H1 (cell line): ENCODE measurements around the gene IL18R1. TPM values are rescaled to one million over a fixed set of nuclear protein-coding genes. Genes with fewer than 3 reads are reported as not detected.

ENCODE experiments used
- CTCF ChIA-PET: fragments of 300-600 bp; sonication (Branson Sonifier 250); formaldehyde crosslinking; loops from one replicate; lab custom pipeline; 2021; ENCODE audit not compliant: partially characterized antibody; lab: Charles Lee
- POLR2A ChIA-PET: fragments of 300-600 bp; sonication (Branson Sonifier 250); formaldehyde crosslinking; loops from one replicate; lab custom pipeline; 2021; ENCODE audit warnings: inconsistent platforms; ENCODE audit not compliant: partially characterized antibody; lab: Charles Lee
- DNase-seq, 2 experiments: peaks; one replicate each; pipeline versions ENCODE4 v3.0.0 to v3.0.0-alpha.2; 2010 to 2022; ENCODE audit warnings: low spot score in 2 of 2, low read depth in 1 of 2, mixed read lengths in 1 of 2
- FAIRE-seq: peaks from 2 replicates; lab custom pipeline; 2011; peaks lifted over from hg19 to GRCh38; lab: Jason Lieb, UNC
- H2AFZ ChIP-seq: 2 replicates; pipeline ENCODE4 v1.8.1; 2012; ENCODE audit warnings: low read length, inconsistent platforms
- H2AK5ac ChIP-seq: 2 replicates; pipeline ENCODE4 v1.6.1; 2013; ENCODE audit warnings: low read depth, low read length
- H2BK120ac ChIP-seq: replicated peaks from 2 replicates; pipeline ENCODE3; 2013; ENCODE audit warnings: low read depth, low read length, inconsistent platforms
- H2BK12ac ChIP-seq: 2 replicates; pipeline ENCODE4 v1.6.1; 2013; ENCODE audit warnings: low read depth, low read length
- H2BK15ac ChIP-seq: 2 replicates; pipeline ENCODE4 v1.6.1; 2013; ENCODE audit warnings: low read length
- H2BK20ac ChIP-seq: 2 replicates; pipeline ENCODE4 v1.6.1; 2013; ENCODE audit warnings: low read length
- H2BK5ac ChIP-seq: 2 replicates; pipeline ENCODE4 v1.6.1; 2013; ENCODE audit warnings: low read depth, low read length
- H3K14ac ChIP-seq: 2 replicates; pipeline ENCODE4 v1.6.1; 2013; ENCODE audit warnings: inconsistent platforms; ENCODE audit not compliant: insufficient read length
- H3K18ac ChIP-seq: 2 replicates; pipeline ENCODE4 v1.6.1; 2013; ENCODE audit warnings: low read length; ENCODE audit errors: extremely low read depth
- H3K23ac ChIP-seq: 2 replicates; pipeline ENCODE4 v1.6.1; 2013; ENCODE audit warnings: inconsistent platforms; ENCODE audit not compliant: insufficient read length
- H3K23me2 ChIP-seq: 2 replicates; pipeline ENCODE4 v1.6.1; 2013; ENCODE audit warnings: low read depth, low read length
- H3K27ac ChIP-seq: 2 replicates; pipeline ENCODE4 v1.6.1; 2011; ENCODE audit warnings: low read depth, low read length, inconsistent platforms
- H3K27me3 ChIP-seq, 4 experiments: replicated peaks in 1 of 4; 1 replicate in 1 of 4; 2 replicates in 3 of 4; pipeline versions ENCODE4 v1.6.1 to v1.8.1; 2011 to 2013; ENCODE audit warnings: low read length in 3 of 4, mild to moderate bottlenecking in 3 of 4, inconsistent platforms in 2 of 4, mixed read lengths in 2 of 4, moderate library complexity in 1 of 4; ENCODE audit not compliant: control insufficient read depth in 3 of 4, insufficient read depth in 3 of 4; ENCODE audit errors: extremely low read depth in 1 of 4
- H3K36me3 ChIP-seq, 4 experiments: 2 replicates each; pipeline versions ENCODE4 v1.6.1 to v1.8.1; 2011 to 2013; ENCODE audit warnings: mild to moderate bottlenecking in 4 of 4, low read length in 3 of 4, moderate library complexity in 2 of 4, control low read depth in 1 of 4, inconsistent platforms in 1 of 4; ENCODE audit not compliant: insufficient read depth in 4 of 4, control insufficient read depth in 2 of 4
- H3K4ac ChIP-seq: replicated peaks from 2 replicates; pipeline ENCODE3; 2013; ENCODE audit warnings: low read length, low read depth, mixed read lengths, inconsistent platforms; ENCODE audit not compliant: insufficient read length
- H3K4me1 ChIP-seq, 4 experiments: replicated peaks in 1 of 4; 1 replicate in 1 of 4; 2 replicates in 3 of 4; pipeline versions ENCODE4 v1.6.1 to v1.8.1; 2011 to 2013; ENCODE audit warnings: low read length in 3 of 4, inconsistent platforms in 2 of 4, mixed read lengths in 1 of 4; ENCODE audit not compliant: insufficient read depth in 4 of 4, control insufficient read depth in 3 of 4
- H3K4me2 ChIP-seq, 2 experiments: 2 replicates each; pipeline versions ENCODE4 v1.6.1 to v1.8.1; 2011 to 2013; ENCODE audit warnings: low read depth in 2 of 2, low read length in 2 of 2, control low read depth in 1 of 2, inconsistent platforms in 1 of 2, mild to moderate bottlenecking in 1 of 2; ENCODE audit not compliant: insufficient read depth in 1 of 2
- H3K4me3 ChIP-seq, 4 experiments: fragments of 200-600, 300-600 bp in 1 of 4; sonication (generic), shearing (Covaris generic), sonication (Bioruptor Twin) in 1 of 4; 2 replicates each; pipeline versions ENCODE4 v1.5.1 to v1.8.1; 2011 to 2016; ENCODE audit warnings: low read length in 4 of 4, low read depth in 3 of 4, control low read depth in 2 of 4, inconsistent platforms in 2 of 4, mild to moderate bottlenecking in 2 of 4, mixed read lengths in 1 of 4, moderate library complexity in 1 of 4; ENCODE audit not compliant: insufficient read depth in 2 of 4; ENCODE audit errors: extremely low read depth in 1 of 4
- H3K56ac ChIP-seq: replicated peaks from 2 replicates; pipeline ENCODE3; 2013; ENCODE audit warnings: low read depth, mild to moderate bottlenecking, mixed read lengths, low read length, inconsistent platforms; ENCODE audit not compliant: insufficient read length
- H3K79me1 ChIP-seq: 2 replicates; pipeline ENCODE4 v1.6.1; 2013; ENCODE audit warnings: low read depth, low read length, control low read depth
- H3K79me2 ChIP-seq, 2 experiments: 2 replicates each; pipeline versions ENCODE4 v1.6.1 to v1.8.1; 2012 to 2013; ENCODE audit warnings: low read length in 2 of 2, mild to moderate bottlenecking in 2 of 2, inconsistent platforms in 1 of 2; ENCODE audit not compliant: insufficient read depth in 2 of 2, control insufficient read depth in 1 of 2
- H3K9ac ChIP-seq, 4 experiments: replicated peaks in 1 of 4; 1 replicate in 1 of 4; 2 replicates in 3 of 4; pipeline versions ENCODE4 v1.6.1 to v1.8.1; 2011 to 2013; ENCODE audit warnings: low read depth in 3 of 4, low read length in 3 of 4, control low read depth in 2 of 4, mild to moderate bottlenecking in 2 of 4, moderate library complexity in 2 of 4, inconsistent platforms in 1 of 4; ENCODE audit errors: extremely low read depth in 1 of 4
- H3K9me3 ChIP-seq, 2 experiments: 2 replicates each; pipeline versions ENCODE4 v1.6.1 to v1.8.1; 2012 to 2013; ENCODE audit warnings: mild to moderate bottlenecking in 2 of 2, moderate library complexity in 2 of 2, control low read depth in 1 of 2, inconsistent platforms in 1 of 2, low read depth in 1 of 2, low read length in 1 of 2, mixed read lengths in 1 of 2; ENCODE audit not compliant: insufficient read depth in 2 of 2
- H4K20me1 ChIP-seq, 2 experiments: replicated peaks in 1 of 2; 2 replicates each; pipeline versions ENCODE3 to v1.8.1; 2011 to 2013; ENCODE audit warnings: inconsistent platforms in 2 of 2, low read length in 2 of 2, mild to moderate bottlenecking in 1 of 2; ENCODE audit not compliant: insufficient read depth in 2 of 2, control insufficient read depth in 1 of 2
- H4K5ac ChIP-seq: 2 replicates; pipeline ENCODE4 v1.6.1; 2013; ENCODE audit warnings: low read length, low read depth, mixed read lengths, inconsistent platforms; ENCODE audit not compliant: insufficient read length
- H4K8ac ChIP-seq: 2 replicates; pipeline ENCODE4 v1.8.0; 2013; ENCODE audit warnings: mild to moderate bottlenecking, moderate library complexity, low read length, inconsistent platforms; ENCODE audit not compliant: insufficient read depth; ENCODE audit errors: extremely low read depth
- H4K91ac ChIP-seq: replicated peaks from 2 replicates; pipeline ENCODE3; 2013; ENCODE audit warnings: low read length, mixed read lengths, inconsistent platforms; ENCODE audit not compliant: insufficient read length
- BCL11A ChIP-seq, 2 experiments: IDR thresholded peaks; one replicate each; pipeline ENCODE4 v1.6.1; 2011; ENCODE audit warnings: low read depth in 2 of 2, low read length in 2 of 2, mild to moderate bottlenecking in 2 of 2
- CREB1 ChIP-seq: IDR thresholded peaks from 2 replicates; pipeline ENCODE4 v1.6.1; 2012; ENCODE audit warnings: inconsistent platforms
- GABPA ChIP-seq: IDR thresholded peaks from 2 replicates; pipeline ENCODE4 v1.6.1; 2011; ENCODE audit warnings: mild to moderate bottlenecking, low read length, moderate library complexity, borderline replicate concordance; ENCODE audit not compliant: insufficient read depth
- POLR2AphosphoS5 ChIP-seq: IDR thresholded peaks from 2 replicates; pipeline ENCODE4 v1.6.1; 2011; ENCODE audit warnings: low read depth, low read length
- SIRT6 ChIP-seq: IDR thresholded peaks from one replicate; pipeline ENCODE4 v1.7.1; 2012; ENCODE audit warnings: low read length, inconsistent platforms
- SRF ChIP-seq: IDR thresholded peaks from 2 replicates; pipeline ENCODE4 v1.6.1; 2011; ENCODE audit warnings: mild to moderate bottlenecking, low read depth, low read length, moderate library complexity
- SUZ12 ChIP-seq: fragments of 200-600 bp; sonication (generic); IDR thresholded peaks from 2 replicates; pipeline ENCODE4 v1.6.1; 2012; ENCODE audit warnings: mild to moderate bottlenecking, inconsistent platforms, low read length, moderate library complexity, mixed read lengths
- WGBS, 2 experiments: shearing (Covaris generic) in 1 of 2; methylation state at CpG; one replicate each; pipeline versions ENCODE4 v1.1.6 to v1.1.7; 2013 to 2015; ENCODE audit warnings: low lambda C conversion rate in 2 of 2, mixed read lengths in 2 of 2, inconsistent platforms in 1 of 2, low coverage in 1 of 2, missing lambda C conversion rate in 1 of 2; ENCODE audit not compliant: insufficient replicate concordance in 2 of 2, insufficient coverage in 1 of 2, insufficient read length in 1 of 2; ENCODE audit errors: extremely low coverage in 1 of 2, missing lambda C conversion rate in 1 of 2; 5-methylcytosine and 5-hydroxymethylcytosine counted together
- polyA plus RNA-seq, 7 experiments: library from polyadenylated mRNA; depleted of rRNA in 3 of 7; stranded (reverse) in 5 of 7; unstranded in 2 of 7; fragments of >200 nt in 5 of 7; fragments of 200-250 nt in 2 of 7; gene quantifications; 1 replicate in 5 of 7; 2 replicates in 1 of 7; 4 replicates in 1 of 7; pipeline versions ENCODE4 v1.2.1 to v1.2.3, GENCODE V29; 2011 to 2013; ENCODE audit warnings: missing spikeins in 2 of 7, mixed read lengths in 2 of 7
- total RNA-seq: library from RNA; stranded (reverse); fragmentation: NEBNext Ultra II Directional; extraction: Animal tissue kit (Norgen Biotek cat#: 25700); gene quantifications from 2 replicates; pipeline ENCODE4 v1.2.1, GENCODE V29; 2021

Gene IL18R1
- total and polyA plus RNA-seq, 2 of the 8 experiments (the other 6 are each of a cell fraction or from before 2014, with no cell fraction given) = 0.54 TPM; not detected in 1

GRCh38 chr2:102317715-102318114, 37.9 kb upstream of the IL18R1 start:
- Histone ChIP-seq H4K91ac (no peak overlapping the region), H3K79me2 (no peaks in the 10 kb centered on the region), H3K18ac (no peak overlapping the region), H3K4me2 (no peak overlapping the region), H2AFZ (no peak overlapping the region), H3K4me1 (no peaks in the 10 kb centered on the region), H2BK5ac (no peak overlapping the region), H3K9me3 (peaks cover 0 to 2% of the 10 kb centered on the region in 2 experiments; a peak in 1 of 4 replicates), H3K56ac (no peak overlapping the region), H2AK5ac (no peak overlapping the region), H4K20me1 (no peaks in the 10 kb centered on the region), H3K27ac (no peak overlapping the region), H2BK12ac (no peak overlapping the region), H3K9ac (no peak overlapping the region), H3K23me2 (peaks cover 2% of the 10 kb centered on the region; the same call in 1 of the 2 replicates), H3K14ac (no peak overlapping the region), H2BK20ac (no peak overlapping the region), H2BK120ac (no peak overlapping the region), H2BK15ac (no peak overlapping the region), H3K4ac (no peak overlapping the region), H3K23ac (no peak overlapping the region), H3K36me3 (no peaks in the 10 kb centered on the region), H4K8ac (no peak overlapping the region), H3K79me1 (no peaks in the 10 kb centered on the region), H4K5ac (no peak overlapping the region), H3K4me3 (no peak overlapping the region), H3K27me3 (no peaks in the 10 kb centered on the region)
- FAIRE-seq = no peak
- TF ChIP-seq POLR2AphosphoS5 (no peak), BCL11A (IDR thresholded peaks at IDR 0.05; ENCODE audit: low read depth in 2 of 2, low read length in 2 of 2) (no peak), SIRT6 (no peak), GABPA (no peak), SRF (no peak), CREB1 (no peak), SUZ12 (no peak)
- no peak for DNase-seq
- 85% methylated on average over 2 of the region's 2 CpGs; no CpG with 5 or more reads in 1 of the 2 experiments for WGBS, 2 experiments
- CTCF ChIA-PET = no interaction called here
- POLR2A ChIA-PET = no interaction called here
